CD4-positive, alpha-beta T cell treated with Interleukin-6 at 100 ng/mL for 8 hours (primary cell): ENCODE measurements around the gene AGT.
"Not testable (repeated sequence)": the region's sequence is repeated elsewhere in the genome, so short reads cannot be mapped to it uniquely, and the experiment has no call there.

Experiments
- DNase-seq: peaks from one replicate; pipeline ENCODE4 v3.0.0-alpha.2; 2020; ENCODE audit warnings: mixed read lengths, low spot score

The AGT gene

GRCh38 chr1:230686747-230687146 is 27.2 kb downstream of the AGT start:
- DNase-seq = no peak

- DNase-seq = no peak
Observed at GRCh38 chr1:230684998-230685397, 28.9 kb downstream of the AGT start.

GRCh38 chr1:230684146-230684545 is 29.8 kb downstream of the AGT start:
- no peak for DNase-seq

GRCh38 chr1:230682882-230683610 is 30.9 kb downstream of the AGT start:
- no peak for DNase-seq

GRCh38 chr1:230682274-230682673 is 31.6 kb downstream of the AGT start:
- DNase-seq = no peak

GRCh38 chr1:230681599-230681998 is 32.3 kb downstream of the AGT start:
- no peak for DNase-seq

GRCh38 chr1:230680300-230681025 is 33.5 kb downstream of the AGT start:
- no peak for DNase-seq

- no peak for DNase-seq
Observed at GRCh38 chr1:230679825-230680224, 34.1 kb downstream of the AGT start.

GRCh38 chr1:230679192-230679591 is 34.7 kb downstream of the AGT start:
- DNase-seq = no peak

- DNase-seq = no peak
Observed at GRCh38 chr1:230677200-230677599, 36.7 kb downstream of the AGT start.

- no peak for DNase-seq
Observed at GRCh38 chr1:230674581-230674980, 39.3 kb downstream of the AGT start.

GRCh38 chr1:230669543-230669942 is 44.4 kb downstream of the AGT start:
- DNase-seq = no peak

GRCh38 chr1:230668227-230668626 is 45.7 kb downstream of the AGT start:
- no peak for DNase-seq

- DNase-seq = no peak
Observed at GRCh38 chr1:230661976-230662375, 51.9 kb downstream of the AGT start.

GRCh38 chr1:230658691-230659090 is 55.2 kb downstream of the AGT start:
- DNase-seq = no peak

- DNase-seq = not testable (repeated sequence)
Observed at GRCh38 chr1:230658103-230658502, 55.8 kb downstream of the AGT start.

- not testable (repeated sequence) for DNase-seq
Observed at GRCh38 chr1:230656719-230657118, 57.2 kb downstream of the AGT start.
